Activated naive CD4-positive, alpha-beta T cell treated with anti-CD3 and anti-CD28 coated beads, Interleukin-2, amount 50 U/mL, for 16 hours (primary cell): ENCODE data around the gene KIF17.
"Not testable (repeated sequence)": the region's sequence is repeated elsewhere in the genome, so short reads cannot be mapped to it uniquely, and the experiment has no call there.

Source experiments
- DNase-seq: peaks from one replicate; pipeline ENCODE4 v3.0.0-alpha.2; 2020

KIF17 gene

DNA sequence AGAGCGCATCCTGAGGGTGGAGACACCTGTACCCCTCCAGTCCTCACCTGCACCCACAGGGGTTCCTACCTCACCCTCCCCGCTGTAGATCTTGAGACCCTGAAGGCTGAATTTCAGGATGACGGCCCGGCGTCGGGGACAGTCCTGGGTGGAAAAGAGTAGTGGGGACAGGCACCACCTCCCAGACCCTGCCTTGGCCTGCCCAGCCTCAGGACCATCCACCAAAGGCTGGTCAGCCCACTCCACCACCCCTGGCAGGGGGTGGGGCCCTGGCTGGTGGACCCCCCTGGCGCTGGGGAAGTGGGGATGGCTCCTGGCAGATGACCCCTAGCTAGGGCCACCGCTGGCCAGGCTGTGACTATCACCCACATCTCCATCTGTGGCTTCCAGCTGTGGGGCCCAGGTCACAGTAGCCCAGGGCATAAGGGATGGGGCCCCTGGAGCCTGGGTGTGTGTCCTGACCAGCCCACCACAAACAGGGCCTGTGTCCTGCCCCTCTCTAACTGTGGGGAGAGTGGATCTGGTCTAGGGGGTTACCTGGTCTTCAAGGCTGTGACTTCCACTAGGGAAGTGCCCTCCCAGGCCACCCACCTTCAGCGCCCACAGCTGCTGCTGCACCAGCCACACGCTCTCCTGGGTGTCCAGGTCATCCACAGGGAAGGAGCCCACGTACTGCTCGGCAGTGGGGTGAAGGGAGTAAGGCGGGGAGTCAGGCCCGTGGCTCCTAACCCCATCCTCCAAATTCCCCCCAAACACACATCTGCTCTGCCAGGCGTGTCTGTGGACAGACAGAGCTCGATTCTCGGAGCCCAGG lies 9.3 kb upstream of the KIF17 start:
- DNase-seq = no peak

- DNase-seq = no peak
Measured at GRCh38 chr1:20726118-20726911, 8.5 kb upstream of the KIF17 start.

DNA sequence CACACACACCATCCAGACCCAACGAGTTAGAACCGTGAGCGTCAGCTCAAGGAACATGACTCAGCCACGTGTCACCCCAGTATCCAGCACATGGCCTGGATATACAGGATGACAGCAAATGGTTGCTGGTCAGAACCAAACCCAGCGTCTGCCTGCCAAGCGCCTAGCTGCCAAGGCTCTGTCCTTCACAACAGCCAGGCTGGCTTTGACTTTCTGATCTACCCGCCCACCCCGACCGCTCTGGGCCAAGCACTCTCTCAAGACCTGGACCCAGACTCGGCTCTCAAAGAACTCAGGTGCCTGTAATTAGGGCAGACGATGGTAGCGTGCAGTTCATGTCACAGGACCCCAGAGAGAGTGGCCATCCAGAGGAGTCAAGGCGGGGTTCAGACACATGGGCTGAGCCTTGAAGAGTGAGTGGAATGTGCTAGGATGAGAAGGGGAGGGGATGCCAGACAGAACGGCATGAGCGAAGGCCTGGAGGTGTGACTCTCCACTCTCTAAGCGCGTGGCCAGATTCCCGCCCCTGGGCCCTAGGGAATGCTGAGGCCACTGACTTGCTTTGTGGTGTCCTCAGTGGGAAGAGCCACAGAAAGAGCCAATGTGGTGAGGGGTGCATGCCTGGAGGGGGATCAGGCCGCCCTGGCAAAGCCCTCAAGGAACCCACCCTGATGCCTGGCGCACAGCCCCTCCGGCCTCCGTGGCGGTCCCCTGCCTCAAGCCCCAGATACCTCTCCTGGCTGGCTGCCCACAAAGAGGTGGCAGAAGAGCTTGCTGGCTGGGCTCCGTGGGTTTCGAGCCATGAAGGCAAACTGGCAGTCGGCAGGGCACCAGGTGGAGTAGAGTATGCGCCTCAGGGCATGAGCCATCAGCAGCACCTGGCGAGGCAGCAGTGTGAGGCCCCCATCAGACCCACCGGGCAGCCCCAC lies 7.6 kb upstream of the KIF17 start:
- no peak for DNase-seq

DNA sequence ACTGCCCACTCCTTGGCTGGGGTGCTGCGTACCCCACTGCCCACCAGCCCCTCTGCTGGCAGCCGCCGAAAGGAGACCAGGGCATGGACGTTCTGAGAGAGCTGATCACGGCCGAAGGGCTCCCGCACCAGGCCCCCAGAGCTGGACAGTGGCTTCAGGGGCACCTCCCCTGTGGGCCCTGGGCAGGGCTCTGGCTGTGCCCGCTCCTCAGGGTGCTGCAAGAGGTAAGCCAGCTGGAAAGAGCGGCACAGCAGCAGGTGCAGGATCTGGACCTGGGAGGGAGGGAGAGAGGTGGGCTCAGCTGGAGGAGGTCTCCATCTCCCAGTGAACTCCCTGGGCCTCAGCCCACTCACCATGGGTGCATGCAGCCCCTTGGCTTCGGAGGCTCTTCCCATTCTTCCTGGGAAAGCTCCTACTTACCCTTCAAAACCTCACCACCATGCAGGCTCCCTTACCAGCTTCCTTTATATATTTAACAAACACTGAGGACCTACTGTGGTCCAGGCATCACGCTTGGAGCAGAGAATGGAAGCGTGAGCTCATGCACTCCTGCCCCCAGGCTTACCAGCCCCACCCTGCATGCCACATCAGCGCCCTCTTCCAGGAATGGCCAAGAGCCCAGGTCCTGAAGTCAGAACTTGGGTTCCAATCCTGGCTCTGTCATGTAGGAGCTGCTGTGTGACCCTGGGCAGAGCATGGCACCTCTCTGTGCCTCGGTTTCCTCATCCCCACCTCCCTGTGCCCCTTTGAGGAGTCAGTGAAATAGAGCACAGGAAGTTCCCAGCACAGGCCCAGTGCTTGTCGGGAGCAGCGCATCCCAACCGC lies 6.8 kb upstream of the KIF17 start:
- DNase-seq = no peak

GRCh38 chr1:20723537-20724363 lies 5.9 kb upstream of the KIF17 start:
- DNase-seq = no peak

DNA sequence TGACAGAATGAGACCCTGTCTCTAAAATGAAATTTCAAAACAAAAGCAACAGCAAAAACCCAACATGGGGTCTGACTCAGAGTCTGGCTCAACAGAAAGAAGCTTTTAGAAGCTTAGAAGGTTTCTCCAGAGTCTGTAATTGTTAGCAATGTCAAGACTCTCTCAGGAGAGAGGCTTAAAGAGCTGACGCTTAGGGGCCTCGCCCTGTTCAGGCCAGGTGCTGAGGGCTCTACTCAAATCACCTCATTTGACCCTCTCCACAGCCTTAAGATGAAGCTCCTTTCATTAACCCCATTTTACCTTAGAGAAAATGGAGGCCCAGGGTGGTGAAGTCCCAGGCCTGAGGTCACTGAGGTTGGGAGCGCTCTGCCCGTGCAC lies 5.3 kb upstream of the KIF17 start:
- DNase-seq = no peak

DNA sequence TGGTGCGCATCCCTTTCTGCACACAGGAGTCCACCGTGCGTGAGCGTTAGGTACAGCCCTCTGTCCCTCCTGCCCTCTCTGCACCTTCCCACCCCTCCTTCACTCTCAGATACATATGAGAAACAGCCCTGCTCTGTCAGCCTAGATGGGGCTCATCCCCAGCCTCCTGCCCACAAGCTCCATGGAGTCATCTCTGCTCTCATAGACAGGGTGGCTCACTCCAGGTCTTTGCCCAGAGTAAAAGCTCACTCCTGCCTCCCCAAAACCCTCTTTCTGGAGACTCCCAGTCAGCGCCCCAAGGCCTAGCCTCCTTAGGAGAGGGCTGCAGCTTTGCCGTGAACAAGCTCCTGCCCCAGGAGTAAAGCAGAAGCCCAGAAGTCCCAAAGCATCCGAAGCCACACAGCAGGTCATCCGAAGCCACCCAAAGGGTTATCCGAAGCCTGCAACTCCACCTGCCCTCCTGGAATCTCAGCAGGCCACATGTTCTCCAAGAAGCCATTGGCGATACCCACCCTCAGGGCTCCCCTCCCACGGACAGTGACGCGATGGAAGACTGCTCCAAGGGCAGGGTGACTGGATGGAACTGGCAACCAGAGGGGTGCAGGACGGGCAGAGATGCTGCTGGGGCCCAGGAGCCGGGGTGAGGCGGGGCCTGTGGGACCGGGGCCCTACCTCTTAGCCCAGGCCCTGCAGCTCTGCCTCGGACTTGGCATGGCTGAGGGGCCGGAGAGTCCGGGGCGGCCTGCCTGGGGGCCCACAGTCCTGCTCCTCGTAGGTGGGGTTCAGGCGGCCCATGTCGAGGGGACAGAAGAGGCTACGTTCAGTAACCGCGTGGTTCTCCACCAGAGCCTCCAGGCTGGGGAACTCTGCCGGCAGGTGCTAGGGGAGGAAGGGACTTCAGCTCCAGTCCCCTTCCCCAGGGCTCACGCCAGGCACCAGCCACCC lies 3.6 kb upstream of the KIF17 start:
- no peak for DNase-seq

- DNase-seq = no peak
Measured at GRCh38 chr1:20720631-20721091, 2.9 kb upstream of the KIF17 start.

GRCh38 chr1:20719871-20720620 lies 2.2 kb upstream of the KIF17 start:
- DNase-seq = no peak

GRCh38 chr1:20719261-20719660 lies 1.5 kb upstream of the KIF17 start:
- no peak for DNase-seq

DNA sequence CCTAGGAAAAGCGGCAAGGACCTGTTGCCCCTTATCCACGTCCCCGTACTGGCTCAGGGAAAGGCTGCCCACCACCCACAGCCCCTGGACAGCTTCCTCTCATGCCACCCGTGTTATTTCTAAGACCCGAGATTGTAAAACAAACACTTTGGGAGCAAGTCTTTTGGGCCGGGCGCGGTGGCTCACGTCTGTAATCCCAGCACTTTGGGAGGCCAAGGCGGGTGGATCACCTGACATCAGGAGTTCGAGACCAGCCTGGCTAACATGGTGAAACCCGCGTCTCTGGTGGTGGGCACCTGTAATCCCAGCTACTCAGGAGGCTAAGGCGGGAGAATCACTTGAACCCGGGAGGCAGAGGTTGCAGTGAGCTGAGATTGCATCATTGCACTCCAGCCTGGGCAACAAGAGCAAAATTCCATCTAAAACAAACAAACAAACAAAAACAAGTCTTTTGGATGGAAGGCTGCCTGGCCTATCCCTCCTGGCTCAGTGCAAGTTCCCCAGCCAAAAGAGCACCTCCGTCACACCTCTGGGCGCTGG lies 606 bp upstream of the KIF17 start:
- not testable (repeated sequence) for DNase-seq

- no peak for DNase-seq
Measured at GRCh38 chr1:20716232-20716631, 1.6 kb downstream of the KIF17 start.

GRCh38 chr1:20715406-20715805 lies 2.4 kb downstream of the KIF17 start:
- no peak for DNase-seq

GRCh38 chr1:20713440-20713839 lies 4.4 kb downstream of the KIF17 start:
- DNase-seq = no peak

DNA sequence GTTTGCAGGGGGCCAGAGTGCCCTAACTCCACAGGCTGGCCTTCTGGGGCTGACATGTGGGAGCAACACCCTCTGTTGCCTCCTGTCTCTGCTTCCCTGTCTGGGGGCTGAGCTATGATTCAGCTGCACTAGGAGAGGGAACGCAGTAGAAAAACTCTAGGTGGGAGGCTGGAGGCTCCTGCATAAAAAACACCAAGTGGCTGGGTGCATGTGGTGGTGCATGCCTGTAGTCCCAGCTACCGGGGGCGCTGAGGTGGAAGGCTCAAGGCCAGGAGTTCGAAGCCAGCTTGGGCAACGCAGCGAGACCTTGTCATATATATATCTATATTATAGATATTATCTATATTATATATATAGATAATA lies 5.6 kb downstream of the KIF17 start:
- DNase-seq = no peak

- no peak for DNase-seq
Measured at GRCh38 chr1:20711285-20712214, 6.3 kb downstream of the KIF17 start.

GRCh38 chr1:20710469-20711284 lies 7.1 kb downstream of the KIF17 start:
- no peak for DNase-seq
